ENCODE data around the gene MTFMT.

Gene MTFMT

GRCh38 chr15:65038836-65039235 is 9.4 kb upstream of the MTFMT start:
- Histone ChIP-seq H3K27me3 (ENCODE audit: insufficient read depth, poor library complexity, severe bottlenecking) (no peaks in the 10 kb centered on the region), H3K36me3 (ENCODE audit: low read depth) (no peaks in the 10 kb centered on the region), H3K4me1 (ENCODE audit: insufficient read depth, poor library complexity, severe bottlenecking) (no peaks in the 10 kb centered on the region), H3K4me3 (ENCODE audit: severe bottlenecking) (no peak overlapping the region), H3K27ac (ENCODE audit: poor library complexity, severe bottlenecking) (no peak overlapping the region), H3K9me3 (ENCODE audit: severe bottlenecking) (no peaks in the 10 kb centered on the region)
- ATAC-seq (ENCODE audit: low read depth) (no peak), DNase-seq (ENCODE audit: low spot score) (no peak)
- TF ChIP-seq CTCF (IDR thresholded peaks at IDR 0.05; ENCODE audit: poor library complexity, severe bottlenecking): no peak

- Histone ChIP-seq H3K4me1 (ENCODE audit: insufficient read depth, poor library complexity, severe bottlenecking) (no peaks in the 10 kb centered on the region), H3K27me3 (ENCODE audit: insufficient read depth, poor library complexity, severe bottlenecking) (no peaks in the 10 kb centered on the region), H3K27ac (ENCODE audit: poor library complexity, severe bottlenecking) (no peak overlapping the region), H3K36me3 (ENCODE audit: low read depth) (no peaks in the 10 kb centered on the region), H3K4me3 (ENCODE audit: severe bottlenecking) (no peak overlapping the region), H3K9me3 (ENCODE audit: severe bottlenecking) (no peaks in the 10 kb centered on the region)
- no peak for TF ChIP-seq CTCF (IDR thresholded peaks at IDR 0.05; ENCODE audit: poor library complexity, severe bottlenecking)
- DNase-seq (ENCODE audit: low spot score): no peak
- no peak for ATAC-seq (ENCODE audit: low read depth)
These were observed 9.0 kb upstream of the MTFMT start for GRCh38 chr15:65038428-65038827.

- no peak for ATAC-seq (ENCODE audit: low read depth)
These were observed 7.9 kb upstream of the MTFMT start for GRCh38 chr15:65037309-65037708.

GRCh38 chr15:65034719-65035118 is 5.3 kb upstream of the MTFMT start:
- DNase-seq (ENCODE audit: low spot score) (no peak), ATAC-seq (ENCODE audit: low read depth) (no peak)
- H3K4me3 ChIP-seq (ENCODE audit: severe bottlenecking): no peak overlapping the region
- no peaks in the 10 kb centered on the region for H3K36me3 ChIP-seq (ENCODE audit: low read depth)
- H3K27me3 ChIP-seq (ENCODE audit: insufficient read depth, poor library complexity, severe bottlenecking): no peaks in the 10 kb centered on the region
- no peaks in the 10 kb centered on the region for H3K9me3 ChIP-seq (ENCODE audit: severe bottlenecking)
- H3K4me1 ChIP-seq (ENCODE audit: insufficient read depth, poor library complexity, severe bottlenecking): no peaks in the 10 kb centered on the region
- no peak overlapping the region for H3K27ac ChIP-seq (ENCODE audit: poor library complexity, severe bottlenecking)
- no peak for TF ChIP-seq CTCF (IDR thresholded peaks at IDR 0.05; ENCODE audit: poor library complexity, severe bottlenecking)

More at GRCh38 chr15:65037309-65037708, 7.9 kb upstream of the MTFMT start:
- Histone ChIP-seq H3K27me3 (ENCODE audit: insufficient read depth, poor library complexity, severe bottlenecking) (no peaks in the 10 kb centered on the region), H3K9me3 (ENCODE audit: severe bottlenecking) (no peaks in the 10 kb centered on the region), H3K27ac (ENCODE audit: poor library complexity, severe bottlenecking) (no peak overlapping the region), H3K36me3 (ENCODE audit: low read depth) (no peaks in the 10 kb centered on the region), H3K4me1 (ENCODE audit: insufficient read depth, poor library complexity, severe bottlenecking) (no peaks in the 10 kb centered on the region), H3K4me3 (ENCODE audit: severe bottlenecking) (no peak overlapping the region)
- TF ChIP-seq CTCF (IDR thresholded peaks at IDR 0.05; ENCODE audit: poor library complexity, severe bottlenecking): no peak
- DNase-seq (ENCODE audit: low spot score): no peak

GRCh38 chr15:65033659-65034269 is 4.3 kb upstream of the MTFMT start:
- H3K27ac ChIP-seq (ENCODE audit: poor library complexity, severe bottlenecking): no peak overlapping the region
- no peak overlapping the region for H3K4me3 ChIP-seq (ENCODE audit: severe bottlenecking)
- ATAC-seq (ENCODE audit: low read depth): peak; percentile 35; the same call in 2 of the 3 replicates
- no peaks in the 10 kb centered on the region for H3K27me3 ChIP-seq (ENCODE audit: insufficient read depth, poor library complexity, severe bottlenecking)
- no peaks in the 10 kb centered on the region for H3K4me1 ChIP-seq (ENCODE audit: insufficient read depth, poor library complexity, severe bottlenecking)
- TF ChIP-seq CTCF (IDR thresholded peaks at IDR 0.05; ENCODE audit: poor library complexity, severe bottlenecking): peak; percentile 94
- no peak for DNase-seq (ENCODE audit: low spot score)
- H3K9me3 ChIP-seq (ENCODE audit: severe bottlenecking): no peaks in the 10 kb centered on the region
- H3K36me3 ChIP-seq (ENCODE audit: low read depth): no peaks in the 10 kb centered on the region
